T-helper 2 cell treated with Interferon-gamma antibody and Interleukin-4, amounts not matched to agents 100 ng/mL and 5 ng/mL, for 36 hours (primary cell): Measurements from ENCODE around the gene CPB1. TPM values are rescaled to one million over a fixed set of nuclear protein-coding genes. Genes with fewer than 3 reads are reported as not detected.

Source experiments
- intact Hi-C: fragments of 100-400 bp; cut with micrococcal nuclease; formaldehyde crosslinking; loops from one replicate; pipeline ENCODE4 v1.15.1; 2023
- total RNA-seq: library from RNA; stranded (reverse); gene quantifications from 2 replicates; pipeline ENCODE4 v1.2.3, GENCODE V29; 2022

Gene CPB1
- total RNA-seq, 1 donor from 2014 or later, result not detected

DNA sequence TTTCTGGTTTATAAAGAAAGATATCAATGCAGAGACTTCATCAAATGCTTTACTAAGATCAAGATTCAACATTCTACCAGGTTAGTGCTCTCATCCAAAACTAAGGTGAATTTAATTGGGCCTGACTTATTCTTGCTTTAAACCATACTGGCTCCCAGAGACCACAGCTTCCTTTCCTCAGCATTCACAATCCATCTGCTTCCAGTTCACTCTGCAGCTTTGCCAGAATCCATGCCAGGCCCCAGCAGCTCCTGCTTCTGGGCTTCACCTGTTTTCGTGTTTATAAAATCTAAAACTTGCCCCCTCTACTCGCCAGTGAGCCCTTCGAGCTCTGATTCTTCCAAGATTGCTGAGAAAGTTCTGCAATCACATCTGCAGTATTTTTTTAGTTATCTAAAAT lies 2.3 kb downstream of the CPB1 start:
- intact Hi-C loops, result no loop called here

DNA sequence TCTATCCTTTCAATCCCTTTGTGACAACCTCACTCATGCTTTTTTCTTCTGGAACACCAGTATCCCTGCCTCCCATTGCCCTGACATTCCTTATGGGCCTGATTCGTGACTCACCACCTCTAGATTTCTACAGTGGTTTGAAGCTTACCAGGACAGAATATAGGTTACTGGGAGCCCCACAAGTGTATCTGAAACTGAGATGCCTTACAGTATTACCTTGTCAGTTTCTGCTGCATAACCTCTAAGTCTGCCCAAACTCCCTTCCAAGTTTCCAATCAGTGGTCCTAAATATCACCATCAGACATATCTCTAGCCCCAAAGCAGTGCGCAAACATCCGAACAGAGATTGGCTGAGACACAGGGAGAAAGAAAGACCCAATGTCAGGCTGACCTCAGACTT lies 5.6 kb downstream of the CPB1 start:
- intact Hi-C loops, result no loop called here

DNA sequence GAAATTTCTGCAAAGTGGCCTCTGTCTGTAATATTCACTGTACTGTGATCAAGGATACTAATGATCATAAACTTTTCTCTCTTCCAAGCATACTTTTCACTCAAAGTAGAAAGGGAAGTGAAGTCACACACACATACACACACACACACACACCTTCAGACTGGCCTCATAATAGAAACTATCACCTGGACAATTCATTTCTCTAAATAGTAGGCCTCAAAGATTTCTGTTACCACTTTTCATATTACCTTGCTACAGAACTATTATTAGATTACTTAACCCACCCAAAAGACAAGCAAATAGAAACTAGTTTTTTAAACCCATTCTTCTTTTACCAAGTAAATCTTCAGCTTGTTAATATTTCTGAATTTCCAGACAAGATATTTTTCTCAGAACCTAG lies 12.2 kb downstream of the CPB1 start:
- intact Hi-C loops, result no loop called here

DNA sequence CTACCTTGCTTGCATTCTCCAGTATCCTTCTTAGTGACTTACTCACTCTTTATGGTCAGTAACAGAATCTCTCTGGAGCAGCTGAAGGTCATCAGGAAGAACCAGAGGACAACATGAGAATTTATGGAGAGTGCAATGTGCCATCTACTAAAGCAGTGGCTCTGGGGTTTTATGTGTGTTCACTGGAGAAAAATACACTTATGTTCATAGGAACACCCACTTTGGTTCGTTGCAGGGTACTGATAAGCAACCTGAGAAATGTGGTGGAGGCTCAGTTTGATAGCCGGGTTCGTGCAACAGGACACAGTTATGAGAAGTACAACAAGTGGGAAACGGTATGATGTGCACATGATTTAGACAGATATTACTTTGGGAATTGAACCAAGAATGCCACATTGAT lies 12.8 kb downstream of the CPB1 start:
- intact Hi-C loops, result no loop called here

DNA sequence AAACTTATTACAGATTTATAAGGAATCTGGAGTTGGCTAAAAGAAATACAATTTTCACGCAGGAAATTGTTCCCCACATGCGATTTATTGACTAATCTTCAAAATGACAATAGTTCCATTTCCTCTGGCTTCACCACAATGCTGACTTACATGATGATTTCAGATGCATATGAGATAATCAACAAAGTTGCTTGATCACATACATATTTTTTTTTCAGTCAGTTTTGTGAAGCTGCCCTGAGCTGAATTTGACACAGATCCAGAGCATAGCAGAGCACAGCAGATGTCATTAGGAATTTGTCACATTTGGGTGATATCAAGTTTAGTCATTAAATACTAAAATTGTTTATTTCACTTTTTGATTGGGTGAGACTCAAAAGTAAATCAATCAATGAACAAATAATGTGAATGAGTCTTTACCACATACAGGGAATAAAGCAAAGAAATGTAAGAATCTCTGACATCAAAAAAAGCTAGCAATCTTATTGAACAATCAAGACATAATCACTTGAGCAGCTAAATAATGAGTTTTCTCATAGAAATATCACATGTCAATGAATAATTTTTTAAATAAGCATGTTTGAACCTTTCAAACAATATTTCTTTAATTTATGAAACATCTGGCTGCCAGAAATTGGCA lies 18.3 kb downstream of the CPB1 start:
- intact Hi-C loops, result no loop called here

DNA sequence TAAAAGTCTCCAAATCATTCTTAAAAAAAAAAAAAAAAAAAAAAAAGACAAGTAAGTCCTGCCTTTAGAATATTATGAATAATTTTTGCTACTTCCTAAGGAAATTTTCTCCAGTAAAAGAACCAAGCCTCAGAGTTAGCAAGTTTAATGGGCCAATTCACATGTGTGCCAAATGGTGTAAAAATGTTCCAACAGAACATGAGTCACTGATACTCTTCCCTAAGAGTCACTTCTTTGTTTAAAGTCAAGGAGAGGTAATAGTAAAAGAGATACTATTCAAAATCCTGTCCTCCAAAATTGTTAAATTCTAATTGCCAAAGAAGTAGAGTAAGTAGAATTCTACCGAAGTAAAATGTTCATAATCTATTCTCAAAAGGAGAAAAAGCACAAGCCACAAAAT lies 19.7 kb downstream of the CPB1 start:
- intact Hi-C loops, result no loop called here

DNA sequence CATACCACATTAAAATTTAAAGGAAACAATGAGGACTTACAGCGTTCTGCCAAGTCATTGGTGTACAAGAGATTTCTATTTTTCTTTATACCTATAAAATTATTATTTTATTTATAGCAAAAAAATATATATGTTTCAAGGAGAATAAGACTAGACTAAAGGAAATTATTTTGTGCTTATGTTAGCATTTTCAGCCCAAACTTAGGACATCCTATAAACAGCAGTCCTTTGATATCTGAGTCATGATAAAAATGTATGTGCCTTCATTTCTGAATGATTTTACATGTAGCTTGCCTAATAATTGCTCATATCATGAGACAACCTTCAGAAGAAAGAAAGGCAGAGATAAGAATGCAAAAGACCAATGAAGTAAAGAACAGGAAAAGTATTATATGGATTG lies 20.8 kb downstream of the CPB1 start:
- intact Hi-C loops, result no loop called here

DNA sequence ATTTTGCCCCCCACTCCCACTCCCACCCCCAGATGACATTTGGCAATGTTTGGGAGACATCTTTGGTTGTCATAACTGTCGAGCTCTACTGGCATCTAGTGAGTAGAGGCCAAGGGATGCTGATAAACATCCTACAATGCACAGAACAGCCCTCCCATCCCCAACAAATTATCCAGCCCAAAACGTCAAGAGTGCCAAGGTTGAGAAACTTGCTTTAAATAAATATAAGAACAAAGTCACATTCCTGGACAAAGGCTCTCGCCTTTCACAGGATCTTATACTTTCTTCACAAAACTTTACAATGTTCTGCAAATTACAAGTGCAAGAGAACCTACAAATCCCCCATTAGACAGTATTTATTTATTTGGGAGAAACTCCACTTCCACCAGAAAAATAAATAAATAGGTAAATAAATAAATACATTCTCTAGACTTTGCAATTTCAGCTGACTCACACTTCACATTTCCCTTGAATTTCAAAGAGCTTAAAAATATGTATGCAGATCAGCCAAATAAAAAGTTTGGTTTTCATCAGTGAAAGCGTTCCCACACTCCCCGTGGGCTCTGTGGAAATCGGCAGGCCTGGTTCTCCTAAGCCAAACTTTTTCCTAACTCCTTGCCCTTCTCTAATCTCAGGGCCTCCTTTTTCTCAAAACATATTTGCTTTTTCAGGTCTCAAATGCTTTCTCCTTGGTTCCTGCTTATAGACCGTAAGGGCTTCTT lies 24.8 kb downstream of the CPB1 start:
- intact Hi-C loops, result no loop called here

DNA sequence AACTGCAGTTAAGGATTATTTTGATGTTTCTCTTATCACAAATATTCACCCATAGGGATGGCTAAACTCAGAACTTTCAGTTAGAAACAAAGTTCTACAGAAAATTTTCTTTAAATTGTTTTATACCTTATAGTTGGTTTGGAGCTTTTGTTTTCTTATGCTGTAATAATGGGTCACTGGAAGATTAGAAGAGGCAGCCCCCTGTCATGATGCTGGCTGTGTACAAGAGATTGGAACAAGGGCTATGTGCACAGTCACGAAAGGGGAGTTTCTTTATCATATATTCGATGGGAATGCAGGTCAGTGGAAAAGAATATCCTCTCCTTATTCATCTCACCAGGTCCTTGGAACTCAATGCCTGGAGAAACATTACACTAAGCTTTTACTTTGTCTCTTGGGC lies 25.5 kb downstream of the CPB1 start:
- intact Hi-C loops, result no loop called here

DNA sequence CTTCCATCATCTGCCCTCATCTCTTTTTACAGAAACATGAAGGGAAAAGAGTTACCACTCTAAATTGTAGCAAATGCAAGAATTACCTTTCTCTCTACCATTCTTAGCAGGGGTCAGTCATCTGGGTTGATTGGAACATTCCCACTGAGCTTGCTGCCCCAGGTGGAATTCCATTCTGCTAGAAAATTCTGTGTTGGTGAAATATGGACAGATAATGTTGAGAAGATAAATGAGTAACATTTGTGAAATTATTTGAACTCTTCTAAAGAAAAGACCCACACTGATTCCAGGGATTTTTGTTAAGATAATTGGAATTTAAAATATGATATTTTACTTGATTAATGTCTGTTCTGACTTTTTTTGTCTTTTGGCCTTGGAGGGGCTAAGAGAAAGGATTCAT lies 26.4 kb downstream of the CPB1 start:
- intact Hi-C loops, result no loop called here

DNA sequence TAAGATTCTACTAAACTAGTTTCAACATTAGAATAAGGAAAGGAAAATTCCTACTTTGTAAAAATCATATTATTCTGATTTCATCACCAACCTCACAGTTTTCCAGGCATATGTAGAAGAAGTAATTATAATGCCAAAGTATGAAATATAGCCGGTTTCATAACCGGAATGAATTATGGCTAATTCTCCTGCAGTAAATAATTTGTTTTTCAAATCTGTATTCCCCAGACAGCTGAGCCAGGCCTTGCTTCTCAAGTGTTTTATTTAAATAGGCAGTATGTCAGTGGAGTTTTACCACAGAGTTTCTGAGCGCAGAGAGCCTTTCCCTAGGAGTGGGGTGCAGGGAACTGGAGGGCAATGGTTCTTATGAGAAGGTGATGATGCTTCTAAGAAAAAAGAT lies 28.8 kb downstream of the CPB1 start:
- intact Hi-C loops, result no loop called here

DNA sequence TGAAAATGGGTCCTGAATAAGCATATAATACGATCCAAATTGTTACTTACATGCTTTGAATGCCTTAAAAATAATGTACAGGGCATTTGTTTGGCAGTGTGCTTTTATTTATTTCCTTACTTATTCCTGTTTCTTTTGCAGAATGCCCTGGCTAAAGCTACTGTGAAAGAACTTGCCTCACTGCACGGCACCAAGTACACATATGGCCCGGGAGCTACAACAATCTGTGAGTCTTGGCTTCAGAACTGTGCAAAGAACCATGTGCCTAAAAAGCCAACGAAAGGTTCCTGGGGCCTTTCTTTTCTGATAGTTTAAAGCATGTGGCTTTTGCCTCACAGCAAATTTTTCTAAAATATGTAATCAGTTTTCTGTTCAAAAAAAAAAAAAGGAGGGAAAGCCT lies 29.7 kb downstream of the CPB1 start:
- intact Hi-C loops, result no loop called here

DNA sequence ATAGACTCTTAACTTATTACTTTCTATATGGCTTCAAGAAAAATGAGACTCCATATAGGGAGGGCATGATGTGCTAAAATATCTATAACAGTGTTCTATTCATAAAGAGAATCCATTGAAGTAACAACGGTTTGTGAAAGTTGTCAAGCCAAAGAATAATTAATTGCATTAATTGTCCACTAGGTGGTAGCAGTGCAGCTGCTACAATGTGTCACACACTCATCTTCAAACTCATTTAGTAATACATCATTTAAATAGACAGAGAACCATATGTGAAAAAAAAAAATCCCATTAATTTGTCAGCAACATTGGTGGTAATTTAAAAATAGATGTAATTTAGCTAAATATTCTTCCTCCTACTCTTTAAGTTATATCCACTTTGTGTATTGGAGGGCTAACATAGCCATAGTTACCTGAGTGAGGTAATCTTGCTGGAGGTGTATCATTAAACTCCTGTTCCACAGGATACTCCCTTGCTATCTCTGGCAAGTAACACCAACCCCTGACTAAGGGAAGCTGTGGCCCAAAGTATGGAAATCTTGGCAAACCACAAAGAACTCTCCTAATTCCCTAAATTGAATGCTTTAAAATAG lies 33.8 kb downstream of the CPB1 start:
- intact Hi-C loops, result loop anchor here (1.0 kb wide), 3 partner anchors 82 to 411 kb away; no protein-coding TSS in a partner anchor

DNA sequence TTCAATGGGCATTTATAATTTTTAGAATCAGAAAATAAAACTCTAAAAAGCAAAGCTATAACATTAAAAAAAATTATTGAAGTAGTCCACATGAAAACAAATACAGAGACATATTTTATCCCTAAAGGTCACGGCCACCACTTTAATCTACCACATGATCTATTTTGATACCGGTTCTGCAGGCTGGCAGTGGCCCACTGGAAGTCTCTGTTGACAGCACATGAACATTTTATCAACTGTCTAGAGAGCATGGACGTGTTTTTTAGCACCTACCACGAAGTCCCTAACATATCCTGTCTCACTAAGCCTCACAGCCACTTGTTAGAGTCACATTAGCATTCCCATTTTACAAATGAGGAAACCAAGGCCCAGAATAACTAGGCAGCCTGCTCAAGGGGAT lies 35.7 kb downstream of the CPB1 start:
- intact Hi-C loops, result no loop called here

DNA sequence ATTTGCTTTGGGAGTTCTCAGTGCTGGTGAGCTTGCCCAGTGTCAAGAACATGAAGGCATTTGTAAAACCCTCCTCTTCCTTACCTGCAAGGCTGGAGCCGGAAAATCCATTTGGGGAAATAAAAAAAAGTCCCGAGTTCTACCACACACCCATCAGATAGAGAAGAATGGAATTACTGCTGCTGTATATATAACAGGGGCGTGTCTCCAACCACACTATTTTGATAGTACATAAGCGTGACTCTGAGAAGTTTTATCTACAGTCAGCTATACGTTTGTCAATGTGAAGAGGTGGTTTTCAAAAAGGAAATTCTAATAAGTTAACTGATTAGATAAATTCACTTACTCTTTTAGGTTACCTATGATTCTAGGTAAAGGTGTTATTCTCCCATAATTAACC lies 36.2 kb downstream of the CPB1 start:
- intact Hi-C loops, result no loop called here

DNA sequence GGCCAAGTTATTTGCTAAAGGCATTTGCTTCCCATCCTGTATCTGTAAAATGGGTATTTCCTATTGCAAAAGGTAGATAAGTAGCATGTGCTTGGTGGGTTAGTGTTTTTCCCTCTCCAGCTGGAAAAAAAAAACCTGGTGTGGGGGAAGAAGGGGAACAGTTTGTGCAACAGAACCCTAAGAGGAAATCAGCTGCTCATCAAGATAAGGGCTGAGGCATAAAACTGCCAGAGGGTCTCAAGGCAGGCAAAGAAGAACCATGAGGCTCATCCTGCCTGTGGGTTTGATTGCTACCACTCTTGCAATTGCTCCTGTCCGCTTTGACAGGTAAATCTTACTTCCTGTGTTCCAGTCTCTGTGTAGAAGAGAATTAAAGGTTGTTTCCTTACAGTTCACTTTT lies 37.4 kb downstream of the CPB1 start, which contains the start of gene CPA3:
TSS of gene CPA3 (plus strand) at position 248 of the 400 bp plus-strand sequence. CDS start at position 260, 12 bp downstream.
- intact Hi-C loops, result no loop called here

DNA sequence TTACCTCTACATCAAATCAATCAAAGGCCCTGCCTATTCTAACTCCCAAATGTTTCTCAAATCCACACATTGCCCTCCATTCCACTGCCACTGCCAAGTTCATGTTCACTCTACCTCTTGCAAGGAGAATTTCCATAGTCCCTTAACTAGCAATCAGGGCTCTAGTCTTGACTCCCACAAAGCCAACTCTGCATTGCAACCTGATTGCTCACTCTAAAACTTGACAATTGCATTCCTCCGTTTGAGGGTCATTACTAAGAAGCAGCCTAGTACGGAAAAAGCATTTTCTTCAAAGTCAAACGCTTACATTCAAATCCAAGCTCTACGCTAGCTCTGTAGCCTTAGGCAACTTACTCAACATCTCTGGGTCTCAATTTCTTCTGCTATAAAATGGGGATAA lies 38.6 kb downstream of the CPB1 start:
- intact Hi-C loops, result no loop called here

DNA sequence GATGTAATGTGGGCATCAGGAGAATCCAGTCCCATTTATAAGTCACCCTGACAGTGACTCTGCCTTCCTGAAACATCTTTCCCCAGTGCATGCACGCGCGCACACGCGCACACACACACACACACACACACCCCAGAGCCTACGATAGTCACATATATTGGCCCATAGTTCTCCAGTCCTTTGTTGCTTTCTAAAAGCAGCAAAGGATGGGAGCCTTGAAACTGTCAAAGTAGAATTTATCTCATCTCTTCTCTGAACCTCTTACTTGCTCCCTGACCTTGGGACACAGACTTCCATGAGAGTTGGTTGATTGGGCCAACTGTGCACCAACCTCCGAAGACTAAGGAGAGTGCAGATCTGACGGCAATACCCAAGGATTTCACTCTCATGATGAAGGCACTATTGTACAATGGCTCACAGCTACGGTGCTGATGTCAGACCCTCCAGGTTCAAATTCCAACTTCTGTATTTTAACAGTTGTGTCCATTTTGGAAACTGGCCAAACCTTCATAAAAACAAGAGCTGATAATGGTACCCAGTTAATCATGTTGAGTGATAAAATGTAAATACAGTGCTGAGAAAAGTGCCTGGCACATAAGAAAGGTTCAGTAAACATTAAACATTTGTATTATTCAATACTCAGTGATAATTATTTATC lies 45.8 kb downstream of the CPB1 start:
- intact Hi-C loops, result no loop called here

DNA sequence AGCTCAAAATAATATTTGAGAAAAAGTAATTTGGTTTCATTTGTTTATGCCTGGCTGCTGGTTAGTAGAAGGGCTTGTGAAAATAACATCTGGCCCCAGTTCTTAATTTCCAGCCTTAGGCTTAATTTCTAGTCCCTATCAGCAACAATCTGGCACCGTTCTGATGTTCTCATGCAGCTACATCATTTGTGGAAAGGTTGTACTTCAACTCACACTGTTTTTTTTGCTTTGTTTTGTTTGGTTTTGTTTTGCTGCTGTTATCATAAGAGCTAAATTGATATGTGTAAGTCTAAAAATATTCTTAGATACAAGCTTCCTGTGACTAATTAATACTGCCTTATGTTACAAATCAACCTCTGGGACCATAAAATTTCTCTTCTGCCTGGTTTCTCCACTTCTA lies 46.4 kb downstream of the CPB1 start:
- intact Hi-C loops, result no loop called here

DNA sequence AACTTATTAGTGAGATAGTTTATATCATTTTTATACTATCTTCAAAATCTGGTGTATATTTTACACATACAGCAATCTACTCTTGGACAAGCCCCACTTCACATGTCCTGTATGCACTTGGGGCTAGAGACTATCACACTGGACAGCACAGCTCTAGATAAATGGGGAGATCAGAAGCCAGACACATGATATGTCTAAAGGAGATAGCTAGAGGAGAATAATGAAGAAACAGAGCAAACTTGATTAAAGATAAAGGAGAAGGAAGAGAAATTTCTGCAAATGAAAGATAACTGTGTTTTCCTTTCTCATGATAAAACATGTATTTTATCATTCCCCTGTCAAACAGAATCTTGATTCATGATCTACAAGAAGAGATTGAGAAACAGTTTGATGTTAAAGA lies 50.5 kb downstream of the CPB1 start:
- intact Hi-C loops, result no loop called here

DNA sequence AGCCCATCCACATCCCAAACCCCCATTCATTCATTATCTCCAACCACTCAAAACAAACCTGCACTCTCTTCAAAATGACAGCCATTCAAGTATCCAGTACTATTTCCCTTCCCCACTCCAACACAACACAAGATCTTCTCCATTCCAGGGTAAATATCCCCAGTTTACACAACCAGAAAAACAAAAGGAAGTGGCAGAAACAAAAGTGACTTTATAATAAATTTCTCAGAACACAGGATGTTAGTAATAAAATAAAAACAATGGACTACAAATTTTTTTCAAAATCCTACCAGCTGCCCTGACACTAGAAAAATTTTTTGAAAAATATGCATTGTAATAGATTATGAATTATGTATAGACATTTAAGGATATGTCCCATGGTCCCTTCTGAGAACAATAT lies 51.6 kb downstream of the CPB1 start:
- intact Hi-C loops, result no loop called here

DNA sequence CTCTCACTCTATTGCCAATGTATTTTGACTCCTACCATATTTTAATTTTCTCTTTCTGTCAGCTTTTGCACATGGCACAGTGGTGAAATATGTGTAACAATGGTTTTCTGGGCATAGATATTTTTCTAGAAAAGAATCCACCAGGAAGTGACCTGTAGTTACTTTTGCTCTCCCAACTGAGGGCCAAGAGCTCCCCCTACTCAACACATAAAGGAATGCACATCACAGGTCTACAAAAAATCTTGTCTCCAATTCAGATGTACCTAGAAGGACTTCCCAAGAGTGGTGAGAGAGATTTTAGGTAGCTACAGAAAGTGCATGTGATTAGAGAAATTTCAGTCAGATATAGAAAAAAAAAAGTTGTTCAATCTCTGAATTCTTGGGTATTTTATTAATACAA lies 53.1 kb downstream of the CPB1 start:
- intact Hi-C loops, result no loop called here
